Lower lobe of right lung (tissue), 2 donors: ENCODE data around the gene FYB1. TPM values are rescaled to one million over a fixed set of nuclear protein-coding genes. Genes with fewer than 3 reads are reported as not detected.
A peak's percentile ranks its signal among the peaks of the same experiment; 100 is the strongest.

Source experiments
- ATAC-seq, 2 donors: fragments of 200-7000 bp; cut with Tn5 transposase; one replicate each; pipeline ENCODE4 v1.9.1; 2020 to 2022; ENCODE audit warnings: mild to moderate bottlenecking in 2 of 2, moderate library complexity in 2 of 2
- DNase-seq: peaks from one replicate; pipeline ENCODE4 v3.0.0-alpha.2; 2020
- H3K27ac ChIP-seq: fragments of 200-600 bp; one replicate; pipeline ENCODE4 v1.8.0; 2022
- H3K27me3 ChIP-seq: fragments of 200-600 bp; one replicate; pipeline ENCODE4 v1.8.0; 2022; ENCODE audit warnings: low read depth
- H3K36me3 ChIP-seq: fragments of 200-600 bp; one replicate; pipeline ENCODE4 v1.8.0; 2022; ENCODE audit warnings: mild to moderate bottlenecking
- H3K4me1 ChIP-seq: fragments of 200-600 bp; one replicate; pipeline ENCODE4 v1.8.0; 2022
- H3K4me3 ChIP-seq: fragments of 200-600 bp; one replicate; pipeline ENCODE4 v1.8.0; 2022; ENCODE audit warnings: mild to moderate bottlenecking
- H3K9me3 ChIP-seq: fragments of 200-600 bp; one replicate; pipeline ENCODE4 v1.8.0; 2022
- intact Hi-C: fragments of 100-400 bp; cut with DNase I; formaldehyde crosslinking; loops from one replicate; pipeline ENCODE4 v1.11.0; 2022
- total RNA-seq: library from RNA; stranded (reverse); fragmentation: NEBNext Ultra II Directional; extraction: Animal tissue kit (Norgen Biotek cat#: 25700); gene quantifications from one replicate; pipeline ENCODE4 v1.2.1, GENCODE V29; 2021
- TF ChIP-seq, protein P1 (sequence below): fragments of 200-600 bp; IDR thresholded peaks from one replicate; pipeline ENCODE4 v1.8.0; 2022; ENCODE audit warnings: antibody characterized with exemption, mild to moderate bottlenecking
- donor health status: DM: no; HTN: yes; CAD: no; lungs with severe emphysema.

FYB1 gene
- total RNA-seq, 1 donor from 2014 or later = 51.0 TPM

DNA sequence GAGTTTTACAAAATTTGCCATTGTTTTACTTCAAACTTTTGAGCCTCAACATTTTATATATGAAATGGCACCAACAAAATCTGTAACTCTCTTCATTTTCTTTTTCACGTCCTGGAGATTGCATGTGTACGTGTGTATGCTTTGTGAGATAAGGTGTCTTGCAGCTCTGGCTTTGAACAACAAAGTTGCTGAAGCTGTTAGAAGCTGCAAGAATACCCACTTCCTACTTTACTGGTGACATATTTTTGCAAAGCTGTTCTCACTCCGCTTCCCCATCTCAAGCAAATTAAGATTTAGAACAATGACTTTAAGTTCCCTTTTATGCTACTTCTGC lies 41.8 kb downstream of the FYB1 start:
- Histone ChIP-seq H3K4me1 (peaks cover 14% of the 10 kb centered on the region), H3K4me3 (no peak overlapping the region)
- intact Hi-C loops = no loop called here

DNA sequence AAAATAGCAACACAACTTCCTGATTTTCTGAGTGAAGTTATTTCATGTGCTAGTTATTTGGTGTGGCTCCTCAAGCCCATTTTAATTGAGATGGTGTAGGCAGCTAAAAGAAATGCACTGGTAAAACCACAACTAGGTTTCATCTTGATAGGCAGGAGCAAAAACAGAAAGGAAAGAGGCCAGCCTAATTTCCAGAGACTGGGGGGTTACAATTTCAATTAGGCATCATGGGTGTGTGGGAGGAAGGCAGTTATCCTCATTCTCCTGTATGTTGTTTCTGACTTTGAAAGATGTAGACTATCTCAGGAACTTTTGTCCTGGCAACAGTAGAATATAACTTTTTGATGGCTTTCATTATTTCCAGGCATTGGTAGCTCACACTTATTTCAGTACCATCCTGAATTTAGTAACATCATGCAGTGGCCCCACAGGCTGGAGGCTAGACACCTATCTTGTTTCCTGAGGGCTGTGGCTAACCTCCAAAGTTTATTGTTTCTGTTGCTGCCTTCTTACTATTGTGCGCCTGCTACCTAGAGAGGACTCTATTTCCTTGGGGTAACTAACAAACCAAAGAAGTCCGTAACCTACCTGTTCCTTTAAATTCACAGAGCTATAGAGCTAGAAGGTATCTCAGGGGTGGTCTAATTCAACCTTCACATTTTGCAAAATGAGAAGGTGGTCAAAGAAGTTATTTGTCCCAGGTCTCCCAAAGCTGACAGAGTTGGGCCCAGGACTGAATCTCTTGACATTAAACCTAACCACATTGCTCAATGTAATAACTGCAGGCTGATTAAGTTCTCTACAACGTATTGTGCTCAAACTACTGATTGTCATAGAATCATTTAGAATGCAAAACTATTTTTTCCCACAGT lies 42.4 kb downstream of the FYB1 start:
- H3K9me3 ChIP-seq = no peaks in the 10 kb centered on the region
- H3K4me1 ChIP-seq = peaks cover 14% of the 10 kb centered on the region
- peak; percentile 37 to 44 for ATAC-seq
- TF ChIP-seq, protein P1, sequence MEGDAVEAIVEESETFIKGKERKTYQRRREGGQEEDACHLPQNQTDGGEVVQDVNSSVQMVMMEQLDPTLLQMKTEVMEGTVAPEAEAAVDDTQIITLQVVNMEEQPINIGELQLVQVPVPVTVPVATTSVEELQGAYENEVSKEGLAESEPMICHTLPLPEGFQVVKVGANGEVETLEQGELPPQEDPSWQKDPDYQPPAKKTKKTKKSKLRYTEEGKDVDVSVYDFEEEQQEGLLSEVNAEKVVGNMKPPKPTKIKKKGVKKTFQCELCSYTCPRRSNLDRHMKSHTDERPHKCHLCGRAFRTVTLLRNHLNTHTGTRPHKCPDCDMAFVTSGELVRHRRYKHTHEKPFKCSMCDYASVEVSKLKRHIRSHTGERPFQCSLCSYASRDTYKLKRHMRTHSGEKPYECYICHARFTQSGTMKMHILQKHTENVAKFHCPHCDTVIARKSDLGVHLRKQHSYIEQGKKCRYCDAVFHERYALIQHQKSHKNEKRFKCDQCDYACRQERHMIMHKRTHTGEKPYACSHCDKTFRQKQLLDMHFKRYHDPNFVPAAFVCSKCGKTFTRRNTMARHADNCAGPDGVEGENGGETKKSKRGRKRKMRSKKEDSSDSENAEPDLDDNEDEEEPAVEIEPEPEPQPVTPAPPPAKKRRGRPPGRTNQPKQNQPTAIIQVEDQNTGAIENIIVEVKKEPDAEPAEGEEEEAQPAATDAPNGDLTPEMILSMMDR = no peak
- H3K4me3 ChIP-seq = no peak overlapping the region
- H3K36me3 ChIP-seq = no peaks in the 10 kb centered on the region
- H3K27ac ChIP-seq = peak overlapping the region; percentile 31
- intact Hi-C loops = no loop called here
- no peak for DNase-seq
- H3K27me3 ChIP-seq = peaks cover 5% of the 10 kb centered on the region

More for the DNA sequence above, 41.8 kb downstream of the FYB1 start:
- peaks cover 5% of the 10 kb centered on the region for H3K27me3 ChIP-seq
- H3K9me3 ChIP-seq = no peaks in the 10 kb centered on the region
- no peaks in the 10 kb centered on the region for H3K36me3 ChIP-seq
- TF ChIP-seq, protein P1 = no peak
- H3K27ac ChIP-seq = peak overlapping the region; percentile 31
- ATAC-seq = peak; percentile 61 to 77
- no peak for DNase-seq

DNA sequence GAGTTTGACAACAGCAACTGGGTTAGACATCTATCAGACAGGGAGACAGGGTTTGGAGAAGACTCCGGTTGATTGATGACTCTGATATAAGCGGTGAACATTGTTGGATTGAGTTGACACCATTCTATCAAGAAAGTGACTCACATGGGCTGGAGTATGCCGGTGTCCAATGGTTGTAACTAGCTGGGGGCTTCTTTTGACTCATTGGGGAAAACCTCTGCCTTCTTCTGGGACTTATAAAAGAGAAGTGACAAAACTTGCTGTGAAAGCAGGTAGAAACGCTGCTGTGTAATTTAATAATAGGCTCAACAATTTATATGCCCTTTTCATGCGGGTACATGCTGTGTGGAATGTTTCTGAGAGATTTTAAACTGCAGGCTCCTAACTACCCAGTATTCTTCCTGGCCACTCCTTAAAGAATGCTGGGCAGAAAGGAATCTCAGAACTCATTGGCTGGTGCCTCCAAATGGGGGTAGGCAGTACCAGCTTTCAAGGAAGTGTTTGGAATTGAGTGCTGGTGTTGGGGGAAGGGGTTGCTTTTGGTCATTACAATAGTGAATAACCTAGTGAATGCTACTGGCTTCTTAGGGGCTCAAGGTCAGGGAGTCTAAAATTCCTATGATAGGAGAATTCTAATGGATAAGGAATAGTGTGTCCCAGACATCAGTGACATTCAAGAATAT lies 43.9 kb downstream of the FYB1 start:
- Histone ChIP-seq H3K9me3 (no peaks in the 10 kb centered on the region), H3K27me3 (peaks cover under 1% of the 10 kb centered on the region), H3K4me3 (no peak overlapping the region), H3K27ac (no peak overlapping the region), H3K4me1 (peaks cover 14% of the 10 kb centered on the region), H3K36me3 (no peaks in the 10 kb centered on the region)
- intact Hi-C loops = no loop called here
- no peak for ATAC-seq
- no peak for DNase-seq
- TF ChIP-seq, protein P1 = no peak

DNA sequence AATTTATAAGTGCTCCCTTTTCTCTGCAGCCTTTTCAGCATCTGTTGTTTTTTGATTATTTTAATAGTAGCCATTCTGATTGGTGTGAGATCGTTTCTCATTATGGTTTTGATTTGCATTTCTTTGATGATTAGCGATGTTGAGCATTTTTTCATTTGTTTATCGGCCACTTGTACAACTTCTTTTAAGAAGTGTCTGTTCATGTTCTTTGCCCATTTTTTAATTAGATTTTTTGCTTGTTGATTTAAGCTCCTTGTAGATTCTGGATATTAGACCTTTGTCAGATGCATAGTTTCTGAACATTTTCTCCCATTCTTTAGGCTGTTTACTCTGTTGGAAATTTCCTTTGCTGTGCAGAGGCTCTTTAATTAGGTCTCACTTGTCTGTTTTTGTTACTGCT lies 46.3 kb downstream of the FYB1 start:
- Histone ChIP-seq H3K4me3 (no peak overlapping the region), H3K9me3 (no peaks in the 10 kb centered on the region), H3K36me3 (no peaks in the 10 kb centered on the region), H3K27me3 (no peaks in the 10 kb centered on the region), H3K4me1 (peaks cover 14% of the 10 kb centered on the region), H3K27ac (no peak overlapping the region)
- DNase-seq (no peak), ATAC-seq (no peak)
- intact Hi-C loops = no loop called here
- TF ChIP-seq, protein P1 = no peak

DNA sequence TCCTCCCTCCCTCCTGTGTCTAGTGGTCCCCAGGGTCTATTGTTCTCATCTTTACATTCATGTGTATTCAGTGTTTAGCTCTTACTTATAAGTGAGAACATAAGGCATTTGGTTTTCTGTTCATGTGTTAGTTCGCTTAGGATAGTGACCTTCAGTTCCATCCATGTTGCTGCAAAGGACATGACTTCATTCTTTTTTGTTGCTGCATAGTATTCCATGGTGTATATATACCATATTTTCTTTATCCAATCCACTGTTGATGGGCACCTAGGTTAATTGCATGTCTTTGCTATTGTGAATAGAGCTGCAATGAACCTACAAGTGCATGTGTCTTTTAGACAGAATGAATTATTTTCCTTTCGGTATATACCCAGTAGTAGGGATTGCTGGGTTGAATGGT lies 46.8 kb downstream of the FYB1 start:
- Histone ChIP-seq H3K9me3 (no peaks in the 10 kb centered on the region), H3K27ac (no peak overlapping the region), H3K4me3 (no peak overlapping the region), H3K27me3 (no peaks in the 10 kb centered on the region), H3K36me3 (no peaks in the 10 kb centered on the region), H3K4me1 (peaks cover 14% of the 10 kb centered on the region)
- no peak for ATAC-seq
- intact Hi-C loops = no loop called here
- TF ChIP-seq, protein P1 = no peak
- DNase-seq = no peak
